Measurements from ENCODE around the gene HOXB8.

The HOXB8 gene

GRCh38 chr17:48583708-48584222 is 31.3 kb downstream of the HOXB8 start:
- no peak for DNase-seq (ENCODE audit: low read depth in 3 of 3)

GRCh38 chr17:48582750-48583069 is 32.4 kb downstream of the HOXB8 start:
- DNase-seq (ENCODE audit: low read depth in 3 of 3) = no peak

GRCh38 chr17:48579760-48580554 is 35.1 kb downstream of the HOXB8 start:
- no peak for DNase-seq (ENCODE audit: low read depth in 3 of 3)

- no peak for DNase-seq (ENCODE audit: low read depth in 3 of 3)
Measured at GRCh38 chr17:48579471-48579759, 35.7 kb downstream of the HOXB8 start.

GRCh38 chr17:48578616-48579470 is 36.2 kb downstream of the HOXB8 start:
- no peak for DNase-seq (ENCODE audit: low read depth in 3 of 3)

- DNase-seq (ENCODE audit: low read depth in 3 of 3) = peak in 2 of 3 experiments; percentile 37 to 45
Measured at GRCh38 chr17:48577946-48578615, 37.0 kb downstream of the HOXB8 start, which contains the start of gene HOXB4. HOXB4 (minus strand) TSS chr17:48578350; CDS start chr17:48578319, 31 bp downstream.

- DNase-seq (ENCODE audit: low read depth in 3 of 3) = no peak
Measured at GRCh38 chr17:48577330-48577945, 37.7 kb downstream of the HOXB8 start.

- no peak for DNase-seq (ENCODE audit: low read depth in 3 of 3)
Measured at GRCh38 chr17:48576479-48577309, 38.4 kb downstream of the HOXB8 start.

- DNase-seq (ENCODE audit: low read depth in 3 of 3) = no peak
Measured at GRCh38 chr17:48575673-48576478, 39.2 kb downstream of the HOXB8 start.

- no peak for DNase-seq (ENCODE audit: low read depth in 3 of 3)
Measured at GRCh38 chr17:48575066-48575582, 40.0 kb downstream of the HOXB8 start.

- DNase-seq (ENCODE audit: low read depth in 3 of 3) = no peak
Measured at GRCh38 chr17:48574505-48575065, 40.5 kb downstream of the HOXB8 start.

- no peak for DNase-seq (ENCODE audit: low read depth in 3 of 3)
Measured at GRCh38 chr17:48571826-48572417, 43.2 kb downstream of the HOXB8 start.

GRCh38 chr17:48571024-48571818 is 43.9 kb downstream of the HOXB8 start:
- no peak for DNase-seq (ENCODE audit: low read depth in 3 of 3)

- no peak for DNase-seq (ENCODE audit: low read depth in 3 of 3)
Measured at GRCh38 chr17:48570325-48571023, 44.6 kb downstream of the HOXB8 start.

GRCh38 chr17:48569674-48570324 is 45.3 kb downstream of the HOXB8 start:
- DNase-seq (ENCODE audit: low read depth in 3 of 3) = no peak

GRCh38 chr17:48569240-48569582 is 45.9 kb downstream of the HOXB8 start:
- no peak for DNase-seq (ENCODE audit: low read depth in 3 of 3)

GRCh38 chr17:48568499-48569239 is 46.4 kb downstream of the HOXB8 start:
- no peak for DNase-seq (ENCODE audit: low read depth in 3 of 3)
